Peyer's patch (tissue), 4 donors: ENCODE results near the gene SPATA6L. TPM values are rescaled to one million over a fixed set of nuclear protein-coding genes. Genes with fewer than 3 reads are reported as not detected.

Experiments used
- DNase-seq, 3 donors: peaks; one replicate each; pipeline ENCODE4 v3.0.0-alpha.2; 2017 to 2019
- H3K27ac ChIP-seq, 4 donors: fragments of 200-600 bp; sonication (generic); one replicate each; pipeline ENCODE4 v1.5.1; 2016 to 2019
- H3K27me3 ChIP-seq, 2 donors: fragments of 200-600 bp; sonication (generic); one replicate each; pipeline ENCODE4 v1.5.1; 2019
- H3K36me3 ChIP-seq, 3 donors: fragments of 200-600 bp; sonication (generic); one replicate each; pipeline ENCODE4 v1.5.1; 2016 to 2019
- H3K4me1 ChIP-seq, 4 donors: fragments of 200-600 bp; sonication (generic); one replicate each; pipeline ENCODE4 v1.5.1; 2016 to 2019
- H3K4me3 ChIP-seq, 4 donors: fragments of 200-600 bp; sonication (generic); 1 replicate in 3 of 4; 2 replicates in 1 of 4; pipeline ENCODE4 v1.5.1; 2016 to 2019; ENCODE audit warnings: mild to moderate bottlenecking in 1 of 4
- H3K9me3 ChIP-seq, 4 donors: fragments of 200-600 bp; sonication (generic); one replicate each; pipeline ENCODE4 v1.5.1; 2016 to 2019; ENCODE audit warnings: mild to moderate bottlenecking in 1 of 4
- POLR2A ChIP-seq, 2 donors: fragments of 450-650 bp; IDR thresholded peaks; one replicate each; pipeline ENCODE4 v1.5.1; 2017; ENCODE audit warnings: antibody characterized with exemption in 2 of 2, mild to moderate bottlenecking in 2 of 2, moderate library complexity in 2 of 2
- total RNA-seq, 4 donors: library from RNA; depleted of rRNA; stranded (reverse); fragments of >200 nt; gene quantifications; one replicate each; pipeline ENCODE4 v1.1.0, GENCODE V29; 2016
- TF ChIP-seq, protein P1 (sequence below), 6 experiments: fragments of 450-650 bp in 4 of 6; fragments of 200-600 bp in 2 of 6; sonication (generic) in 1 of 6; IDR thresholded peaks; one replicate each; pipeline ENCODE4 v1.5.1; 2017 to 2019; ENCODE audit warnings: antibody characterized with exemption in 6 of 6, mild to moderate bottlenecking in 3 of 6, moderate library complexity in 1 of 6

Gene SPATA6L
- total RNA-seq, 4 donors from 2014 or later: 13.4 to 19.0 (median 16.6) TPM

DNA sequence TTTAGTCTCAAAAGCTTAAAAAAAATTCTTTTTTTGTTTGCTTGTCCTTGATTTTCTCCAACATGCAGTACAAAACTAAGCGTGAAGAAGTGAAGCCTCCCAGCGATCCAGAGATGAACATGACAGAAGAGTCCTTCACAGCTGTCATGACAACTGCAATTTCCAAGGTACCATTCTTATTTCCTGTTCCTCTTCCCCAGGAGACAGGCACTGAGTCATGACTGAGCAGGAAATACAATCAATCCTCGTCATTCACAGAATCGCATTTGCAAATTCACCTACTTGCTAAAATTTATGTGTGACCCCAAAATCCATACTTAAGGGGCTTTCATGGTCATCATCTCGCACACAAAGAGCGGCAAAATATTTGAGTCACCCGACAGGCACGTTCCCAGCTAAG, 98.7 kb downstream of the SPATA6L start:
- no peak for DNase-seq
- Histone ChIP-seq H3K27me3 (no peaks in the 10 kb centered on the region), H3K36me3 (peaks cover 0 to 36% (median 0%) of the 10 kb centered on the region in 3 donors), H3K9me3 (no peaks in the 10 kb centered on the region), H3K27ac (no peak overlapping the region), H3K4me3 (no peak overlapping the region), H3K4me1 (no peaks in the 10 kb centered on the region)
- no peak for TF ChIP-seq POLR2A (IDR thresholded peaks at IDR 0.05)
- TF ChIP-seq, protein P1, sequence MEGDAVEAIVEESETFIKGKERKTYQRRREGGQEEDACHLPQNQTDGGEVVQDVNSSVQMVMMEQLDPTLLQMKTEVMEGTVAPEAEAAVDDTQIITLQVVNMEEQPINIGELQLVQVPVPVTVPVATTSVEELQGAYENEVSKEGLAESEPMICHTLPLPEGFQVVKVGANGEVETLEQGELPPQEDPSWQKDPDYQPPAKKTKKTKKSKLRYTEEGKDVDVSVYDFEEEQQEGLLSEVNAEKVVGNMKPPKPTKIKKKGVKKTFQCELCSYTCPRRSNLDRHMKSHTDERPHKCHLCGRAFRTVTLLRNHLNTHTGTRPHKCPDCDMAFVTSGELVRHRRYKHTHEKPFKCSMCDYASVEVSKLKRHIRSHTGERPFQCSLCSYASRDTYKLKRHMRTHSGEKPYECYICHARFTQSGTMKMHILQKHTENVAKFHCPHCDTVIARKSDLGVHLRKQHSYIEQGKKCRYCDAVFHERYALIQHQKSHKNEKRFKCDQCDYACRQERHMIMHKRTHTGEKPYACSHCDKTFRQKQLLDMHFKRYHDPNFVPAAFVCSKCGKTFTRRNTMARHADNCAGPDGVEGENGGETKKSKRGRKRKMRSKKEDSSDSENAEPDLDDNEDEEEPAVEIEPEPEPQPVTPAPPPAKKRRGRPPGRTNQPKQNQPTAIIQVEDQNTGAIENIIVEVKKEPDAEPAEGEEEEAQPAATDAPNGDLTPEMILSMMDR (IDR thresholded peaks at IDR 0.05): no peak

DNA sequence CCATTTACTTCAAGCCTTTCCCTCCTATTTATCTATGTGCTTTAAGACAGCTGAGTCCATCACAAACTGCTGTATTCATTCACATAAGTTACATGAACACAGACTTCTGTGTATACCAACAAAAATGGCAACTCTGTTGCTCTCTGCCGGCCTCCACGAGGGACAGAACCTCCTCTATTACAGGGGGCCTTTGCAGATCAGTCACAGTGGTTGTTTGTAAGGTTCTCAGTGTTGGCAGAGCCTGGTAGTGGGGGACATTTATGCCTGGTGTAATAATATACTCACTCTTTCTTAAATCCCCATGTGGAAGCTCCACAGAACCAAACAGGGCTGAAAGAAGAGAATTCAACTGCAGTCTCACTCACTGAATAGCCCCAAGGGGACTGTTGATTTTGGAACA, 99.5 kb downstream of the SPATA6L start:
- Histone ChIP-seq H3K27ac (no peak overlapping the region), H3K9me3 (no peaks in the 10 kb centered on the region), H3K36me3 (peaks cover 0 to 37% (median 0%) of the 10 kb centered on the region in 3 donors), H3K27me3 (no peaks in the 10 kb centered on the region), H3K4me3 (no peak overlapping the region), H3K4me1 (no peaks in the 10 kb centered on the region)
- DNase-seq: no peak
- no peak for TF ChIP-seq POLR2A (IDR thresholded peaks at IDR 0.05)
- TF ChIP-seq, protein P1 (IDR thresholded peaks at IDR 0.05): no peak

DNA sequence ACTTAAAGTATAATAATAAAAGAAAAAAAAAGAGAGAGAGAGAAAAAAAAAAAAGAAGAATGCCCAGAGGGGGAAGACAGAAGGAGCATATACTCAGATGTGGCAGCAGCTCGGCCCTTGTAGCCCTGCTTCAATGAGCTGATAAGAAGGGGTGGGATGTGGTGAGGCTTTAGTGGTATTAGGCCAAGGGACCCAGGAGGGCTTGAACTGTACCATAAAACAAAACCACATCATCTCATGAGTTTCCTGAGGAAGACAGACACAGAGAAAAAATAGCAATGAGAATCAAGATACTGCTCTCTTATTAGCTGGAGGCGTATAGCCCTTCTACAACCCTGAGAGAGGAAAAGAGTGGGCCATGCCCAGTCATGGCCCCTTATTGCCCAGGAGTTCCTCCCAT, 103.2 kb downstream of the SPATA6L start:
- Histone ChIP-seq H3K9me3 (no peaks in the 10 kb centered on the region), H3K27me3 (no peaks in the 10 kb centered on the region), H3K27ac (no peak overlapping the region), H3K36me3 (peaks cover 0 to 41% (median 0%) of the 10 kb centered on the region in 3 donors), H3K4me1 (no peaks in the 10 kb centered on the region), H3K4me3 (no peak overlapping the region)
- TF ChIP-seq POLR2A (IDR thresholded peaks at IDR 0.05): no peak
- TF ChIP-seq, protein P1 (IDR thresholded peaks at IDR 0.05): no peak
- DNase-seq: no peak

DNA sequence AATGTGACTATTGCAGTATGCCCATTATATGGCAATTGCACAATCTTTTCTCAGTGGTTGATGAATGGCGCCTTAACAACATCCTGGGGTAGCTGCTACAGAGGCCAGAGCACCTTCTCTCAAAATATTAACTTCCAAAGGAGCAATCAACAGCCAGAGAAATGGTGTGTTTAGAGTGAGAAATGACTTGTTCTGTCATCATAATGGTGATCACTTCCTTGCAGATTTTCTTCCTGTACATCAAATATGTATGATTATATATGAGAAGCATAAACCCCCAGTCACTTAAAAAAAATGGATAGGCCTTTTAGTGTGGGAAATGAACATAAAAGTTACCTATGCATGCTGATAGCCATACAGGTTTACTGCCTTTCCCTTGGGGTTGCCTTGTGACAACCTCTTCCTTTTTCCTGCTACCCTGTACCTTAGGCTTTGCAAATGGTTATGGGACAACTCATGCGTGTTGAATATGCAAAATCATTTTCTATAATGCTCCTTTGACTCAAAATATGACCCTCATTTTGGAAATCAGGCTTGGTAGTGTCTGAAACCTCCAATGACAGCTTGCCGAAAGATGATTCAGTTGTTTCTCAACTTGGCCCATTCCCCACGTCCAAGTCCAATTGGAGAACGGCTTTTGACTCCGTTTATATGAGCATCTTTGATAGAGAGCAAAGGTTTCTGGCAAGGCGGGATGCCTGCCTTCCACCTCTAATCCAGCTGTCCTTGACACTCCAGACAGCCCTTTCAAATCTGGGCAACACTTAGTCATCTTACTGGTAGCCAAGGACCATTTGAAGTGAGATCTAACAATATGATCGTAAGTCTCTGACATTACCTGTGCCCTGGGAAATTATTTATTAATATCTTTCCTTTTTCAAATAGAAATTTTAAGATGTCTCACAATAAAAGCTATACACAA, 106.8 kb downstream of the SPATA6L start:
- Histone ChIP-seq H3K9me3 (no peaks in the 10 kb centered on the region), H3K36me3 (peaks cover 0 to 24% (median 0%) of the 10 kb centered on the region in 3 donors), H3K4me1 (no peaks in the 10 kb centered on the region), H3K27ac (no peak overlapping the region), H3K27me3 (no peaks in the 10 kb centered on the region), H3K4me3 (no peak overlapping the region)
- no peak for DNase-seq
- TF ChIP-seq POLR2A (IDR thresholded peaks at IDR 0.05): no peak
- TF ChIP-seq, protein P1 (IDR thresholded peaks at IDR 0.05): no peak

DNA sequence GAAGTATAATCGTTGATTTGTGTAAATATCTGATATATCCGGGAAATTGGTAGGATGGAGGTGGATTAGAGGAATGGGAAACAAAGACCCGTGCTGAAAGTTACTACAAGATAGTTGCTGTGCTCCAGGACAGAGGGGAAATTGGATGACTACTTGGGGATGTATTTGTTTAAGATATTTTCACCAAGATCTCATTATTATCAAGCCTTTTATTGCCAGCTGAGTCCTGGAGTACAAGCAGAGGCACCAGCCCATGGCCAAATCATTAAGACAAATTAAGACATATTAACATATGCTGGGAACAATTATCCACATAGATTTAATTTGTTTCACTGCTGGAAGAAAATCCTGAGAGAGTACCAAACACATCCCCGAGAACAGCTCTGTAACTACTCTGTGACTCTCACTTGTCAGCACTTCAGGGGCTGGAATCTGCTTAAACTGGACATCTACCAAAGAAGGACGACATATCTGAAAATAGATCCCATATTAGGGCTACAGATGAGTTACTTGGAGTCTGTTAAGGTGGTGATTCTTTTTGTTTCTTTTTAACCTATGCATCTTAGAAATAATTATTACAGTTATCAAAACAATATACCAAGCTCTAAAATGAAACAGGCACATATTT, 107.8 kb downstream of the SPATA6L start:
- no peak overlapping the region for H3K27ac ChIP-seq
- H3K4me3 ChIP-seq: no peak overlapping the region
- TF ChIP-seq, protein P1 (IDR thresholded peaks at IDR 0.05): no peak
- no peak for TF ChIP-seq POLR2A (IDR thresholded peaks at IDR 0.05)
- H3K36me3 ChIP-seq: peaks cover 0 to 14% (median 0%) of the 10 kb centered on the region in 3 donors
- DNase-seq: no peak
- H3K4me1 ChIP-seq: no peaks in the 10 kb centered on the region
- H3K27me3 ChIP-seq: no peaks in the 10 kb centered on the region
- no peaks in the 10 kb centered on the region for H3K9me3 ChIP-seq
